Nephron progenitor cell (in vitro differentiated cells): Measurements from ENCODE around the gene FOXC2.

Source experiments
- DNase-seq: peaks from one replicate; pipeline ENCODE4 v3.0.0; 2021
- H3K27ac Mint-ChIP-seq: 2 replicates; pipeline ENCODE4 v1.8.0; 2021; ENCODE audit warnings: mild to moderate bottlenecking, moderate library complexity, mixed read lengths
- H3K27me3 Mint-ChIP-seq: 2 replicates; pipeline ENCODE4 v1.8.0; 2021; ENCODE audit warnings: mild to moderate bottlenecking, low read depth, mixed read lengths; ENCODE audit not compliant: poor library complexity
- H3K36me3 Mint-ChIP-seq: 2 replicates; pipeline ENCODE4 v1.8.0; 2021; ENCODE audit warnings: low read depth, mixed read lengths
- H3K4me1 Mint-ChIP-seq: 2 replicates; pipeline ENCODE4 v1.8.0; 2021; ENCODE audit warnings: mixed read lengths
- H3K4me3 Mint-ChIP-seq: 2 replicates; pipeline ENCODE4 v1.8.0; 2021; ENCODE audit warnings: mild to moderate bottlenecking, moderate library complexity, mixed read lengths
- H3K9me3 Mint-ChIP-seq: 2 replicates; pipeline ENCODE4 v1.8.0; 2021; ENCODE audit warnings: mild to moderate bottlenecking, moderate library complexity, mixed read lengths
- TF ChIP-seq, protein P1 (sequence below): fragments of 200-600 bp; sonication (generic); IDR thresholded peaks from 2 replicates; pipeline ENCODE4 v1.5.0; 2021; ENCODE audit warnings: antibody characterized with exemption

FOXC2 gene

DNA sequence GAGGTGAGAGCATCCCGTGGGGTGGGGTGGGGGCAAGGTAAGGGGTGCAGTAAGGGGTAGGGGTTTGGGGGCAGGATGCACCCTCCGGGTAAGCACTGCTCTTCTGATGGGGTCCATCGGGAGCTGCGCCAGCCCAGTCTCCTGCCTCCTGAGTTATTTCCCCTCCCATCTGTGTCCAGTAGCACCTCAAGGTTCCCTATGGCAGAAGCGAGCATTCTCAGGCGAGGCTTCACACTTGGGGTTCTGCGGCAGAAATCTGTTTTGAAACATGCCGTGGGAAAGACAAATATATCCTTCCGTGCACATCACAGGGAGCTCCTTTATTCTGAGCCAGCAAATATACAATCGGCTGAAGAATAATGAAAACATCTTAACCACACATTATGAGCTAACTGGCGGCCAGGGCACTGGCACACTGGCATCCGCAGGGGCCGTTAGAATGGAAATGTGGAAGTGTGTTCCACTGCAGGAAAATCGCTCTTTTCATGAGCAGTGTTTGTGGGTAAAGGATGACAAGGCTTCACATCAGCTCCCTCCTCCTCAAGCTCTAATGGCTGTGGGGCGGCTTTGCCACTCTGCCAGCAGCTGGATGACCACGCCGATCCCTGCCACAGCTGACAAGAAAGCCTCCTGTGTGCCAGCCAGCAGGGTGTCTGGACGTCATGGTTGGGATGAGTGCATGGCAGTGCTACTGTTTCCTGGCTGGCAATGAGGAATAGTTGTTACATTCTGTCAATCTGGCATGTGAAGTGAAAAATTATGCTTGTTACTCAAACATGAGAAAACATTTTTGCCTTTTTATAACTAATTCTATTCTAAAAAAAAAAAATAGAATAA, 31.6 kb upstream of the FOXC2 start:
- Mint-ChIP-seq H3K9me3 (no peaks in the 10 kb centered on the region), H3K4me3 (no peak overlapping the region), H3K4me1 (peaks cover 4% of the 10 kb centered on the region), H3K27me3 (peaks cover 28% of the 10 kb centered on the region), H3K27ac (no peak overlapping the region), H3K36me3 (peaks cover 1% of the 10 kb centered on the region)
- TF ChIP-seq, protein P1, sequence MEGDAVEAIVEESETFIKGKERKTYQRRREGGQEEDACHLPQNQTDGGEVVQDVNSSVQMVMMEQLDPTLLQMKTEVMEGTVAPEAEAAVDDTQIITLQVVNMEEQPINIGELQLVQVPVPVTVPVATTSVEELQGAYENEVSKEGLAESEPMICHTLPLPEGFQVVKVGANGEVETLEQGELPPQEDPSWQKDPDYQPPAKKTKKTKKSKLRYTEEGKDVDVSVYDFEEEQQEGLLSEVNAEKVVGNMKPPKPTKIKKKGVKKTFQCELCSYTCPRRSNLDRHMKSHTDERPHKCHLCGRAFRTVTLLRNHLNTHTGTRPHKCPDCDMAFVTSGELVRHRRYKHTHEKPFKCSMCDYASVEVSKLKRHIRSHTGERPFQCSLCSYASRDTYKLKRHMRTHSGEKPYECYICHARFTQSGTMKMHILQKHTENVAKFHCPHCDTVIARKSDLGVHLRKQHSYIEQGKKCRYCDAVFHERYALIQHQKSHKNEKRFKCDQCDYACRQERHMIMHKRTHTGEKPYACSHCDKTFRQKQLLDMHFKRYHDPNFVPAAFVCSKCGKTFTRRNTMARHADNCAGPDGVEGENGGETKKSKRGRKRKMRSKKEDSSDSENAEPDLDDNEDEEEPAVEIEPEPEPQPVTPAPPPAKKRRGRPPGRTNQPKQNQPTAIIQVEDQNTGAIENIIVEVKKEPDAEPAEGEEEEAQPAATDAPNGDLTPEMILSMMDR: no peak
- DNase-seq: no peak

DNA sequence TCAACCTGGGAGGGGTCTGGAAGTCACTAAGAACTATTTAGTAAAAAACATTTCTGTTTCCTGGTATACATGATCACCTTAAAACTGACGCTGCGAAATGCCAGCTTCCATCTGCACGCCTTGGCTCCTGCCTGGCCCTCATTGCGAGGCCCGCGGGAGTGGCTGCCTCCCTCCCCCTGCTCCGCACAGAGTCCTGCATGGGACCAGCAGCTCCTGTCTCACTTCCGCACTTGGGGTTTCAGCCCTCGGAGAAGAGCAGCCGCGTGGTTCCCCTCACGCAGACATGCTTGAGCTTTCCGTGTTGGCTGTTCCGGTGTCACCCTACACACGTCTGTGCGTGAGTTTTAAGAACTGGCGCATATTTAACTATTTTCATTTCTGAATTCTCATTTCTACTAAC, 30.0 kb upstream of the FOXC2 start:
- H3K27ac Mint-ChIP-seq: no peak overlapping the region
- DNase-seq: no peak
- TF ChIP-seq, protein P1: no peak
- H3K9me3 Mint-ChIP-seq: no peaks in the 10 kb centered on the region
- peaks cover 28% of the 10 kb centered on the region for H3K27me3 Mint-ChIP-seq
- no peak overlapping the region for H3K4me3 Mint-ChIP-seq
- no peaks in the 10 kb centered on the region for H3K4me1 Mint-ChIP-seq
- H3K36me3 Mint-ChIP-seq: no peaks in the 10 kb centered on the region

DNA sequence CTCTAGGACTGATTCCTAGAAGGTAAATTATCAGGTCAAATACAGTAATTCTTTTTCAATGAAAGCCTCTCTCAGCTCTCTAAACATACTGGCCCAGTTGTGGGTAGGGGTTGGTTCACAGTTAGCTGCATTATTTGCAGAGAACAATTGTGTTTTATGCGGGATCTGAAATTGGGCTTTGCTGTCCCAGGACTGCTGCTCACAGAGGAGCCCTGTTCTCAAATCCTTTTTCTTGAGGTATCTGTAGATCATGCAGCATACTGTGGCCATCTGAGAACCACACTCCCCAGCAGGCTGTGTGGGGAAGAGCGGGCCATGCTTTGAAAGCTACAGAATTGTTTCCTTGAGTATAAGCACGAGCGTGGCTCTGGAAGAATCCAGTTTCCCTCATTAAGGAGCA, 29.1 kb upstream of the FOXC2 start:
- H3K4me1 Mint-ChIP-seq: no peaks in the 10 kb centered on the region
- DNase-seq: no peak
- H3K36me3 Mint-ChIP-seq: no peaks in the 10 kb centered on the region
- H3K4me3 Mint-ChIP-seq: no peak overlapping the region
- TF ChIP-seq, protein P1: no peak
- peaks cover 28% of the 10 kb centered on the region for H3K27me3 Mint-ChIP-seq
- no peaks in the 10 kb centered on the region for H3K9me3 Mint-ChIP-seq
- H3K27ac Mint-ChIP-seq: no peak overlapping the region

DNA sequence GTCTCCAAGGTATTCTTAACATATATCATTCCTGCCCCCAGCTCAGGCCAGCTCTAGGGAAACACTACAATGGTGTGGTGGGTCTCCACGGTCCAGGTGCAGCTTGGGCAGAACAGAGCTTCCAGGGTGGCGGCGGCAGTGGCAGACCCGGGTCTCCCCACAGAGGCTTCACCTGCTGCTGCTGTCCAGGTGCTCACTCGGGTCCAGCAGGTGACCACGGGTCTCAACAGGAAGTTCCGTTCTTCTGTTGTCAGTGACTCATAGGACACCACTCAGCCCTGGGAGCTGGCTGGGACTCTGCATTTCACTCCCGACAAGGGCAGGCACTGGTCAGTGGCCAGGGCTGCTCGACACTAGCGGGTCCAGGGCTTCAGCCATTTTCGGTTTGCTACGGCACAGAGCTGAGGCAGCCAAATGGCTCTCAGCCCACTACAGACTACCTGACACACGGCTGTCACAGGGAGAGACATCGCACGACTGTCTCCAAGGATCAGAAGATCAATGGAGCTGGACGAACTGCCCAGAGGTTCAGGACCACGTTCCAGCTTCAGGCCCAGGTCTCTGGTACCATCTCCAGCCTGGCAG, 28.3 kb upstream of the FOXC2 start:
- peaks cover 7% of the 10 kb centered on the region for H3K4me1 Mint-ChIP-seq
- no peak overlapping the region for H3K4me3 Mint-ChIP-seq
- H3K36me3 Mint-ChIP-seq: no peaks in the 10 kb centered on the region
- H3K27ac Mint-ChIP-seq: no peak overlapping the region
- TF ChIP-seq, protein P1: no peak
- H3K27me3 Mint-ChIP-seq: peaks cover 28% of the 10 kb centered on the region
- DNase-seq: no peak
- no peaks in the 10 kb centered on the region for H3K9me3 Mint-ChIP-seq

DNA sequence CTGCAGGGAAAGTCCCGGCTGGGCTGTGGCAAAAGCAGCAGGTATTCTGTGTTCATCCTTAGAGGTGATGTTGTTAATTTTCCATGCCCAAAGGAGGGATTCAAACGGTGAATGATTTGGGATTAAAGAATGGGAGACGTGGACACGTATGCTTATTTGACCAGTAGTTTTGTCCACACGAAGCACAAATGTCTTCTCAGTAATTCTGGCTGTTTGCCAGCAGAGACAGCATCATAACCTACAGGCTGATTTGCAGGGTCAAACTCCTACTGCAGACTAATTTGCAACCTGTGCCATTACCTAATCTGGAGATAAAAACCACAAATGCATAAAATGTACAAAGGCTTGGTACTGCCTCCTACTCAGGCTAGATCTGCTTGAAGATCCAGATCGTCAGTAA, 25.7 kb upstream of the FOXC2 start:
- Mint-ChIP-seq H3K4me3 (no peak overlapping the region), H3K27ac (no peak overlapping the region), H3K4me1 (peaks cover 8% of the 10 kb centered on the region), H3K36me3 (peaks cover 12% of the 10 kb centered on the region), H3K27me3 (peaks cover 9% of the 10 kb centered on the region), H3K9me3 (no peaks in the 10 kb centered on the region)
- TF ChIP-seq, protein P1: no peak
- DNase-seq: no peak

DNA sequence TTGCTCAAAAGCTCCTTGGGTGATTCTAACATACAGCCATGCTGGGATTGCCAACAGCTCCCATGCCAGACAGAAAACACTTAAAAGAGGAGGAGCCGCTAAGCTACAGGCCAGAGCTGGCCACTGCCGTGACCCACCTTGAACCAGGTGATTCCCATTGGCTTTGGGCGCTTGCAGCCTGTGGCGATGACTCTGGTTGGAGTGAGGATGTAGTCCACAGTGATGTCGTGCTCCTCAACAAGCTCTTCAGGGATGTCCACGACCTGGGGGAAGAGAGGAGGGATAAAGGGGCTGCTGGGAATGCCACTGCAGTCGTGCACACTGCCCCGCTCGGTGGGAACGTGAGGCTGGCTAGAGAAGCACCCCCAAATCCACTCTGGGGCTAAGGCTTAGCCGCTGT, 25.1 kb upstream of the FOXC2 start:
- H3K4me3 Mint-ChIP-seq: no peak overlapping the region
- TF ChIP-seq, protein P1: no peak
- peaks cover 12% of the 10 kb centered on the region for H3K36me3 Mint-ChIP-seq
- H3K4me1 Mint-ChIP-seq: peaks cover 9% of the 10 kb centered on the region
- H3K9me3 Mint-ChIP-seq: no peaks in the 10 kb centered on the region
- no peak for DNase-seq
- H3K27me3 Mint-ChIP-seq: peaks cover 5% of the 10 kb centered on the region
- no peak overlapping the region for H3K27ac Mint-ChIP-seq
